ENCODE data around the gene F8A2. TPM values are rescaled to one million over a fixed set of nuclear protein-coding genes. Genes with fewer than 3 reads are reported as not detected.
A peak's percentile ranks its signal among the peaks of the same experiment; 100 is the strongest.
"Not testable (repeated sequence)": the region's sequence is repeated elsewhere in the genome, so short reads cannot be mapped to it uniquely, and the experiment has no call there.

The F8A2 gene
- total and polyA plus RNA-seq, 5 donors from 2014 or later = not detected

DNA sequence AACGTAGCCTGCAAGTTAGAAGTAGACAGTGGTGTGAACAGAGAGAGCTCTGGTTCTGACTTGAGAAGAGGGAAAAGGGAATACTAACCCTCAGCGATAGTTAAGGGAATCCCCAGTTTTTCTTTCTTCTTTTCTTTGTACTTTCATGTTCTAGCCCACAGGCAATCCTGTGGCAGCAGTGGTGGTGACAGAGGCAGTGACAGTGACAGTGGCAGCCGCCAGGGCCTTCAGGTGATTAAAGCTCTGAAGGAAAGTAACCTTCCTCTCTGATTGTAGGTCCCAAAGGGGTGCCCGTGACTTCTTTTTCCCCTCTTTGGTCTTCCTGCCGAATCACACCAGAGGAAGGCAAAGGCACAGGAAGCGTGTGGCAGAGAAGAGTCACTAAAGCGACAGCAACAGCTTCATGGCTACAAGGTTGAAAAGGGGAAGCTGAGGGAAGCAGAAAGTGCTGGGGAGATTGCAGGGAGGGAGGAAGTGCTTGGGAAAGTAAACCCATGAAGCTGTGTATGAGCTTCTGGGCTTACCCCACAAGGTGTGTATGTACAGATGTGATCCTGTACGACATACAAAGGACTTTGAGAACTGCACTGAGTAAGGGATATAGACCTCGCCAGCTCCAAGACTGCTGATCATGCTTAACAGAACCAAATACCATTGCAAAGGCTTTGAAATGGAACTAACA is 8.0 kb upstream of the F8A2 start:
- H3K36me3 ChIP-seq (ENCODE audit: control insufficient read depth, insufficient read depth, low read length); H3K9me3 Mint-ChIP-seq; H3K36me3 Mint-ChIP-seq; H3K4me3 Mint-ChIP-seq; H3K27me3 ChIP-seq (ENCODE audit: control insufficient read depth, insufficient read depth, low read length); H3K9me3 ChIP-seq (ENCODE audit: control insufficient read depth in 2 of 2, low read length in 2 of 2); H3K27ac ChIP-seq (ENCODE audit: insufficient read depth, low read length, poor library complexity, severe bottlenecking); H3K27me3 Mint-ChIP-seq; H3K4me1 Mint-ChIP-seq; H3K27ac Mint-ChIP-seq; H3K4me1 ChIP-seq (ENCODE audit: control insufficient read depth, insufficient read depth, low read length, poor library complexity, severe bottlenecking); DNase-seq; H3K4me3 ChIP-seq (ENCODE audit: low read depth, low read length): not testable (repeated sequence)
- peak; percentile 45 to 55 for ATAC-seq (ENCODE audit: low read depth in 2 of 2)

- H3K36me3 ChIP-seq (ENCODE audit: control insufficient read depth, insufficient read depth, low read length); H3K4me1 ChIP-seq (ENCODE audit: control insufficient read depth, insufficient read depth, low read length, poor library complexity, severe bottlenecking); H3K27ac ChIP-seq (ENCODE audit: insufficient read depth, low read length, poor library complexity, severe bottlenecking); H3K4me3 Mint-ChIP-seq; H3K36me3 Mint-ChIP-seq; H3K9me3 ChIP-seq (ENCODE audit: control insufficient read depth in 2 of 2, low read length in 2 of 2); H3K27ac Mint-ChIP-seq; H3K27me3 Mint-ChIP-seq; DNase-seq; H3K4me3 ChIP-seq (ENCODE audit: low read depth, low read length); H3K9me3 Mint-ChIP-seq; H3K27me3 ChIP-seq (ENCODE audit: control insufficient read depth, insufficient read depth, low read length); H3K4me1 Mint-ChIP-seq; ATAC-seq (ENCODE audit: low read depth in 2 of 2): not testable (repeated sequence)
Measured at GRCh38 chrX:155379802-155380201, 2.1 kb upstream of the F8A2 start.

DNA sequence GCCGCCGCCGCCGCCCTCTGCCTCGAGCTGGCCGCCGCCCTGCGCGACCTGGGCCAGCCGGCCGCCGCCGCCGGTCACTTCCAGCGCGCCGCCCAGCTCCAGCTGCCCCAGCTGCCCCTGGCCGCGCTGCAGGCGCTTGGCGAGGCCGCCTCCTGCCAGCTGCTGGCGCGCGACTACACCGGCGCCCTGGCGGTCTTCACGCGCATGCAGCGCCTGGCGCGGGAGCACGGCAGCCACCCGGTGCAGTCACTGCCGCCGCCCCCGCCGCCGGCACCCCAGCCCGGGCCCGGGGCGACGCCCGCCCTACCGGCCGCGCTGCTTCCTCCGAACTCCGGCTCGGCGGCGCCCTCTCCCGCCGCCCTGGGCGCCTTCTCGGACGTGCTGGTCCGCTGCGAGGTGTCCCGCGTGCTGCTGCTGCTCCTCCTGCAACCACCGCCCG is 653 bp downstream of the F8A2 start:
- H3K36me3 Mint-ChIP-seq; H3K4me3 ChIP-seq (ENCODE audit: low read depth, low read length); H3K27me3 Mint-ChIP-seq; DNase-seq; H3K27ac Mint-ChIP-seq; H3K36me3 ChIP-seq (ENCODE audit: control insufficient read depth, insufficient read depth, low read length); H3K27ac ChIP-seq (ENCODE audit: insufficient read depth, low read length, poor library complexity, severe bottlenecking); H3K9me3 Mint-ChIP-seq; H3K9me3 ChIP-seq (ENCODE audit: control insufficient read depth in 2 of 2, low read length in 2 of 2); H3K4me3 Mint-ChIP-seq; H3K27me3 ChIP-seq (ENCODE audit: control insufficient read depth, insufficient read depth, low read length); H3K4me1 ChIP-seq (ENCODE audit: control insufficient read depth, insufficient read depth, low read length, poor library complexity, severe bottlenecking): not testable (repeated sequence)
- peak; percentile 57 to 60 for ATAC-seq (ENCODE audit: low read depth in 2 of 2)
- H3K4me1 Mint-ChIP-seq = peaks cover under 1 to 12% (median 5%) of the 10 kb centered on the region in 4 donors

- peaks cover 4% of the 10 kb centered on the region for H3K27me3 Mint-ChIP-seq
- H3K4me3 ChIP-seq (ENCODE audit: low read depth, low read length) = no peak overlapping the region
- no peaks in the 10 kb centered on the region for H3K9me3 ChIP-seq (ENCODE audit: control insufficient read depth in 2 of 2, low read length in 2 of 2)
- H3K36me3 ChIP-seq (ENCODE audit: control insufficient read depth, insufficient read depth, low read length) = no peaks in the 10 kb centered on the region
- ATAC-seq (ENCODE audit: low read depth in 2 of 2) (no peak), DNase-seq (no peak)
- H3K9me3 Mint-ChIP-seq = peaks cover 0 to 15% (median 0%) of the 10 kb centered on the region in 7 donors
- no peak overlapping the region for H3K27ac ChIP-seq (ENCODE audit: insufficient read depth, low read length, poor library complexity, severe bottlenecking)
- H3K4me3 Mint-ChIP-seq = no peak overlapping the region
- peaks cover 12% of the 10 kb centered on the region for H3K36me3 Mint-ChIP-seq
- H3K4me1 Mint-ChIP-seq = peaks cover 9 to 20% (median 13%) of the 10 kb centered on the region in 4 donors
- H3K27ac Mint-ChIP-seq = no peak overlapping the region
- H3K4me1 ChIP-seq (ENCODE audit: control insufficient read depth, insufficient read depth, low read length, poor library complexity, severe bottlenecking) = peaks cover 3% of the 10 kb centered on the region
- H3K27me3 ChIP-seq (ENCODE audit: control insufficient read depth, insufficient read depth, low read length) = no peaks in the 10 kb centered on the region
Measured at GRCh38 chrX:155389634-155390033, 7.7 kb downstream of the F8A2 start.

DNA sequence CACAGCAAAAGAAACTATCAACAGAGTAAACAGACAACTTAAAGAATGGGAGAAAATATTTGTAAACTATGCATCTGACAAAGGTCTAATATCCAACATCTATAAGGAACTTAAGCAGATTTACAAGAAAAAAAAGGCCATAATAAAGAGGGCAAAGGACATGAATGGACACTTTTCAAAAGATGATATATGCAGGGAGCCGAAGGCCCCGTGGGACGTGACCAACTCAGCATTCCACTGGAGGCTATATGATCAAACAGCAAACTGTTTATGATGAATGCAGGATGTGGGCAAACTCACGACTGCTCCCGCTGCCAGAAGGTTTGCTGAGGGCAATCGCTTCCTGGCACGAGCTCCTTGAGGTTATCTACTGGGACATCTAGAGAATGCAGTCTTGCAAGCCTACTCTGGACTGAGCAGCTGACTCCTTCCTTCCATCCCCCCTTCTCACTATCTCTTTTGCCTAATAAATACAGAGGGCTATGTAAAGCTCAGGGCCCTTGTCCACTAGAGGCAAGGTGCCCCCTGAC is 12.9 kb downstream of the F8A2 start:
- not testable (repeated sequence) for DNase-seq; H3K4me3 Mint-ChIP-seq; H3K27me3 ChIP-seq (ENCODE audit: control insufficient read depth, insufficient read depth, low read length); ATAC-seq (ENCODE audit: low read depth in 2 of 2); H3K4me1 Mint-ChIP-seq; H3K27me3 Mint-ChIP-seq; H3K4me1 ChIP-seq (ENCODE audit: control insufficient read depth, insufficient read depth, low read length, poor library complexity, severe bottlenecking); H3K36me3 ChIP-seq (ENCODE audit: control insufficient read depth, insufficient read depth, low read length); H3K27ac ChIP-seq (ENCODE audit: insufficient read depth, low read length, poor library complexity, severe bottlenecking); H3K4me3 ChIP-seq (ENCODE audit: low read depth, low read length); H3K9me3 ChIP-seq (ENCODE audit: control insufficient read depth in 2 of 2, low read length in 2 of 2)
- peaks cover 12% of the 10 kb centered on the region for H3K36me3 Mint-ChIP-seq
- peaks cover 0 to 18% (median 7%) of the 10 kb centered on the region in 7 donors for H3K9me3 Mint-ChIP-seq
- peak overlapping the region in 1 of 3 donors; percentile 52 for H3K27ac Mint-ChIP-seq

DNA sequence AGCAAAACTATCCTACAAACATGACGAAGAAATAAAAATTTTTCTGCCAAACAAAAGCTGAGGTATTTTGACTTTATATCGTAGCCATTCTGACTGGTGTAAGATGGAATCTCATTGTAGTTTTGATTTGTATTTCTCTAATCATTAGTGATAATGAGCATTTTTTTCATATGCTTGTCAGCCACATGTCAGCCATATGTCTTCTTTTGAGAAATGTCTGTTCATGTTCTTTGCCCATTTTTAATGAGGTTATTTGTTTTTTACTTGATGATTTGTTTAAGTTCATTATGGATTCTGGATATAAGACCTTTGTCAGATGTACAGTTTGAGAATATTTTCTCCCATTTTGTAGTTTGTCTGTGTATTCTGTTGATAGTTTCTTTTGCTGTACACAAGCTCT is 24.5 kb downstream of the F8A2 start:
- H3K4me3 Mint-ChIP-seq = no peak overlapping the region
- Histone ChIP-seq H3K27me3 (ENCODE audit: control insufficient read depth, insufficient read depth, low read length) (no peaks in the 10 kb centered on the region), H3K4me3 (ENCODE audit: low read depth, low read length) (no peak overlapping the region), H3K27ac (ENCODE audit: insufficient read depth, low read length, poor library complexity, severe bottlenecking) (no peak overlapping the region), H3K9me3 (ENCODE audit: control insufficient read depth in 2 of 2, low read length in 2 of 2) (peaks cover 3 to 5% of the 10 kb centered on the region in 2 experiments), H3K36me3 (ENCODE audit: control insufficient read depth, insufficient read depth, low read length) (no peaks in the 10 kb centered on the region), H3K4me1 (ENCODE audit: control insufficient read depth, insufficient read depth, low read length, poor library complexity, severe bottlenecking) (no peaks in the 10 kb centered on the region)
- H3K27me3 Mint-ChIP-seq = no peaks in the 10 kb centered on the region
- H3K36me3 Mint-ChIP-seq = peaks cover 4% of the 10 kb centered on the region
- no peak overlapping the region for H3K27ac Mint-ChIP-seq
- H3K9me3 Mint-ChIP-seq = peaks cover 0 to 25% (median 2%) of the 10 kb centered on the region in 7 donors
- DNase-seq (no peak), ATAC-seq (ENCODE audit: low read depth in 2 of 2) (no peak)
- no peaks in the 10 kb centered on the region for H3K4me1 Mint-ChIP-seq

DNA sequence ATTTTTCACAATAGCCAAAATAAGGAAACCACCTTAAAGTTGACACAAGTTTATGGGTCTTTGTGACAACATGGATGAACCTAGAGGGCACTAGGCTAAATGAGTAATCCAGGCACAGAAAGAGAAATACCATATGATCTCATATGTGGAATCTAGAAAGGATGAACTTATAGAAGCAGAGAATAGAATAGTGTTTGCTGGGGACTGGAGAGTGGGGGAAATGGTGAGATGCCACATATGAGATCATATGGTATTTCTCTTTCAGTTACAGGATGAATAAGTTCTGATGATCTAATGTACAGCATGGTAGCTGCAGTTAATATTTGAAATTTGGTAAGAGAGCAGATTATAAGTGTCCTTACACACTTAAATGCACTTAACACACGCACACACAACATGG is 35.9 kb downstream of the F8A2 start:
- DNase-seq = no peak
- no peak for ATAC-seq (ENCODE audit: low read depth in 2 of 2)
- Mint-ChIP-seq H3K36me3 (no peaks in the 10 kb centered on the region), H3K4me1 (no peaks in the 10 kb centered on the region), H3K4me3 (no peak overlapping the region), H3K27ac (no peak overlapping the region), H3K9me3 (no peaks in the 10 kb centered on the region), H3K27me3 (no peaks in the 10 kb centered on the region)
- Histone ChIP-seq H3K4me1 (ENCODE audit: control insufficient read depth, insufficient read depth, low read length, poor library complexity, severe bottlenecking) (no peaks in the 10 kb centered on the region), H3K4me3 (ENCODE audit: low read depth, low read length) (no peak overlapping the region), H3K27me3 (ENCODE audit: control insufficient read depth, insufficient read depth, low read length) (no peaks in the 10 kb centered on the region), H3K9me3 (ENCODE audit: control insufficient read depth in 2 of 2, low read length in 2 of 2) (no peaks in the 10 kb centered on the region), H3K36me3 (ENCODE audit: control insufficient read depth, insufficient read depth, low read length) (no peaks in the 10 kb centered on the region), H3K27ac (ENCODE audit: insufficient read depth, low read length, poor library complexity, severe bottlenecking) (no peak overlapping the region)
